ENCODE results near the gene FXYD2.

DNA sequence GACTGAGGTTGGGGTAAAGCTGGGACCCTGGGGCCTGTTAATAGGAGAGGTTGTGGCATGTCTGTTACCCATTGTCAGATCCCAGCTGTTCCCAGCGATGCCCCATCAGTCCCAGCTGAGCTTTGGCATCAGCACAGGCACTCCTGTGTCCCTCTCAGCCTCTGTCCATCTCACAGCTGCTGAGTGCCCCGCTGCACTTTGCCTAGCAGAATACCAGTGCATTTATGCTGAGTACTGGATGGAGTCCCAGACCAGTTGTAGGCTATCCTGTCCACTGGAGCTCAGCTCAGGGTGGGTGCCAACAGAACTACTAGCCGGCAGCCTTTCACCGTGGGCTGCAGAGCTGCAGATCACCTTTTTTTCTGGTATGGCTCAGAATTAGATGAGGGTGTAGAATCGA, 42.0 kb upstream of the FXYD2 start:
- TF ChIP-seq, protein P1, sequence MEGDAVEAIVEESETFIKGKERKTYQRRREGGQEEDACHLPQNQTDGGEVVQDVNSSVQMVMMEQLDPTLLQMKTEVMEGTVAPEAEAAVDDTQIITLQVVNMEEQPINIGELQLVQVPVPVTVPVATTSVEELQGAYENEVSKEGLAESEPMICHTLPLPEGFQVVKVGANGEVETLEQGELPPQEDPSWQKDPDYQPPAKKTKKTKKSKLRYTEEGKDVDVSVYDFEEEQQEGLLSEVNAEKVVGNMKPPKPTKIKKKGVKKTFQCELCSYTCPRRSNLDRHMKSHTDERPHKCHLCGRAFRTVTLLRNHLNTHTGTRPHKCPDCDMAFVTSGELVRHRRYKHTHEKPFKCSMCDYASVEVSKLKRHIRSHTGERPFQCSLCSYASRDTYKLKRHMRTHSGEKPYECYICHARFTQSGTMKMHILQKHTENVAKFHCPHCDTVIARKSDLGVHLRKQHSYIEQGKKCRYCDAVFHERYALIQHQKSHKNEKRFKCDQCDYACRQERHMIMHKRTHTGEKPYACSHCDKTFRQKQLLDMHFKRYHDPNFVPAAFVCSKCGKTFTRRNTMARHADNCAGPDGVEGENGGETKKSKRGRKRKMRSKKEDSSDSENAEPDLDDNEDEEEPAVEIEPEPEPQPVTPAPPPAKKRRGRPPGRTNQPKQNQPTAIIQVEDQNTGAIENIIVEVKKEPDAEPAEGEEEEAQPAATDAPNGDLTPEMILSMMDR (IDR thresholded peaks at IDR 0.05) = no peak
- TF ChIP-seq POLR2A (IDR thresholded peaks at IDR 0.05) = no peak
